Adrenal gland (tissue), 12 donors: Measurements from ENCODE around the gene NPFFR2. TPM values are rescaled to one million over a fixed set of nuclear protein-coding genes. Genes with fewer than 3 reads are reported as not detected.

ENCODE experiments used
- DNase-seq, 7 donors: peaks; one replicate each; pipeline ENCODE4 v3.0.0-alpha.2; 2019 to 2020
- H3K27ac ChIP-seq, 5 donors: fragments of 200-600 bp; sonication (generic) in 4 of 5; 1 replicate in 3 of 5; 2 replicates in 2 of 5; pipeline versions ENCODE4 v1.5.1 to v1.8.0; 2016 to 2020; ENCODE audit warnings: mild to moderate bottlenecking in 1 of 5
- H3K27me3 ChIP-seq: fragments of 200-600 bp; 2 replicates; pipeline ENCODE4 v1.8.0; 2021
- H3K36me3 ChIP-seq, 2 donors: fragments of 200-600 bp; replicated peaks in 1 of 2; 1 replicate in 1 of 2; 2 replicates in 1 of 2; pipeline versions ENCODE4 v1.5.1 to v1.8.0; 2018 to 2022
- H3K4me1 ChIP-seq, 2 donors: fragments of 200-600 bp; replicated peaks in 1 of 2; 1 replicate in 1 of 2; 2 replicates in 1 of 2; pipeline versions ENCODE4 v1.5.1 to v1.8.0; 2018 to 2021
- H3K4me3 ChIP-seq, 4 donors: fragments of 200-600 bp; sonication (generic) in 3 of 4; one replicate each; pipeline ENCODE4 v1.5.1; 2016 to 2018
- H3K9me3 ChIP-seq, 3 donors: fragments of 200-600 bp; sonication (generic) in 1 of 3; replicated peaks in 1 of 3; 1 replicate in 2 of 3; 2 replicates in 1 of 3; pipeline versions ENCODE4 v1.5.1 to v1.8.0; 2016 to 2021
- CTCF ChIP-seq, 6 experiments: fragments of 450-650 bp in 4 of 6; fragments of 200-600 bp in 2 of 6; sonication (generic) in 1 of 6; IDR thresholded peaks; 1 replicate in 5 of 6; 2 replicates in 1 of 6; pipeline versions ENCODE4 v1.5.1 to v1.8.0; 2016 to 2021; ENCODE audit warnings: antibody characterized with exemption in 6 of 6, mild to moderate bottlenecking in 2 of 6, moderate library complexity in 1 of 6
- POLR2A ChIP-seq, 2 donors: fragments of 450-650 bp; IDR thresholded peaks; one replicate each; pipeline ENCODE4 v1.6.1; 2017; ENCODE audit warnings: antibody characterized with exemption in 2 of 2, mild to moderate bottlenecking in 2 of 2, moderate library complexity in 1 of 2
- WGBS, 4 donors: extraction: QIAGEN DNeasy Blood & Tissue Kit in 2 of 4; methylation state at CpG; one replicate each; pipeline versions ENCODE4 v1.1.5 to v1.1.7; 2013 to 2017; 5-methylcytosine and 5-hydroxymethylcytosine counted together
- intact Hi-C, 2 donors: fragments of 100-400 bp; cut with DNase I; formaldehyde crosslinking; loops; one replicate each; pipeline versions ENCODE4 v1.14.1 to v1.15.0; 2022 to 2023
- polyA plus RNA-seq, 3 donors: library from polyadenylated mRNA; stranded (reverse); fragments of 200-250 nt in 2 of 3; fragments of 350-450 nt in 1 of 3; fragmentation: Illumina TruSeq in 1 of 3; extraction: RNeasy Lipid Tissue Mini Kit (QIAGEN cat#74804) in 1 of 3; gene quantifications; one replicate each; pipeline ENCODE4 v1.2.3, GENCODE V29; 2013 to 2014
- total RNA-seq, 9 donors: library from RNA; depleted of rRNA in 4 of 9; stranded (reverse); fragments of >200 nt in 4 of 9; fragments of 120-200 nt in 1 of 9; fragmentation: NEBNext Ultra II Directional in 1 of 9; extraction: Animal tissue kit (Norgen Biotek cat#: 25700) in 1 of 9; gene quantifications; one replicate each; pipeline versions ENCODE4 v1.1.0 to v1.2.4, GENCODE V29; 2013 to 2023
- donor health status: healthy with polysubstance abuse.
- donor health status: Bipolar disorder and iron deficiency.
- donor health status: DM: yes; HTN: yes; CAD: no.
- donor health status: DM: no; HTN: no; CAD: no.
- donor health status: DM: no; HTN: no; CAD: no.
- donor health status: DM: yes; HTN: yes; CAD: no.

The NPFFR2 gene
- total and polyA plus RNA-seq, 12 donors = not detected

- 72 to 80% (median 78%) methylated on average over 8 of the region's 8 CpGs for WGBS, 4 donors
- intact Hi-C loops = no loop called here
- H3K36me3 ChIP-seq = no peaks in the 10 kb centered on the region
These were observed 162.2 kb downstream of the NPFFR2 start for GRCh38 chr4:72194046-72194445.

GRCh38 chr4:72194453-72194852, 162.7 kb downstream of the NPFFR2 start:
- intact Hi-C loops = no loop called here

More at GRCh38 chr4:72194046-72194445, 162.2 kb downstream of the NPFFR2 start:
- H3K27ac ChIP-seq = no peak overlapping the region
- no peaks in the 10 kb centered on the region for H3K4me1 ChIP-seq
- no peak overlapping the region for H3K4me3 ChIP-seq
- TF ChIP-seq POLR2A (IDR thresholded peaks at IDR 0.05) (no peak), CTCF (IDR thresholded peaks at IDR 0.05) (no peak)
- DNase-seq = no peak
- H3K9me3 ChIP-seq = no peaks in the 10 kb centered on the region
- H3K27me3 ChIP-seq = no peaks in the 10 kb centered on the region

More at GRCh38 chr4:72194453-72194852, 162.7 kb downstream of the NPFFR2 start:
- H3K4me3 ChIP-seq = no peak overlapping the region
- no peaks in the 10 kb centered on the region for H3K4me1 ChIP-seq
- TF ChIP-seq POLR2A (IDR thresholded peaks at IDR 0.05) (no peak), CTCF (IDR thresholded peaks at IDR 0.05) (no peak)
- WGBS, 4 donors = 84 to 85% (median 84%) methylated on average over 1 of the region's 1 CpG
- no peak for DNase-seq
- H3K36me3 ChIP-seq = no peaks in the 10 kb centered on the region
- no peak overlapping the region for H3K27ac ChIP-seq
- H3K27me3 ChIP-seq = no peaks in the 10 kb centered on the region
- no peaks in the 10 kb centered on the region for H3K9me3 ChIP-seq

Other genes with a start within 250 kb of the NPFFR2 start
- 1 to 10 TPM in 2 of 9 donors, under 1 TPM in 2, not detected in 5; 0.06 to 1.4 (median 0.74) TPM for gene GC, start 247.9 kb upstream of the NPFFR2 start, total RNA-seq
- gene GC, start 247.9 kb upstream of the NPFFR2 start, polyA plus RNA-seq = 1 to 10 TPM in 1 of 3 donors, under 1 TPM in 1, not detected in 1; 0.03 to 1.4 TPM